ENCODE results near the gene YARS2. TPM values are rescaled to one million over a fixed set of nuclear protein-coding genes. Genes with fewer than 3 reads are reported as not detected.

The YARS2 gene
- total and polyA plus RNA-seq, 9 of the 15 experiments (the other 6 are each of a cell fraction or from before 2014, with no cell fraction given) = 15.2 to 40.9 (median 28.7) TPM

DNA sequence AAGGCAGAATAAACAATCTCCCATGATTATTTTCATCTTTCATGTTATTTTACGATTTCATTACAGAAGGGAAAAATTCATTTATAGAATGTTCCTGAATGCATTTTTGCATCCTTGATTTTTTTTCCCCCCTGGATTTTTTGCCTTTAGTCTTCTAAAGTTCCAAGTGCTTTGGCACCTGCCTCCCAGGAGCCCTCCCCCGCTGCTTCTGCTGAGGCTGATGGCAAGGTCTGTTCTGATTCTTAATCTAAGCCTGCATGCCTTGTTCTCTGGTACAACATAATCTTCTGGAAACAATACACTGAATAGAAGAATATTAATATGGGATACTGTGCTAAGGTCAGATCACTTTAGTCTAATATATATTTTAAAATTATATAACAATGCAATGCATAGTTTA, 18.0 kb downstream of the YARS2 start:
- Histone ChIP-seq H4K20me1 (replicated peaks; ENCODE audit: control insufficient read depth, insufficient read depth, low read length) (no peaks in the 10 kb centered on the region), H3K79me2 (ENCODE audit: control insufficient read depth, insufficient read depth, low read length) (no peaks in the 10 kb centered on the region), H3K4me3 (no peak overlapping the region), H3K9me3 (replicated peaks; ENCODE audit: control insufficient read depth, insufficient read depth, low read depth, low read length) (no peaks in the 10 kb centered on the region), H3K4me2 (ENCODE audit: insufficient read depth, low read length) (no peak overlapping the region), H3K27me3 (ENCODE audit: control insufficient read depth in 2 of 2, insufficient read depth in 2 of 2, low read length in 2 of 2) (no peaks in the 10 kb centered on the region), H2AFZ (ENCODE audit: low read depth, low read length) (no peak overlapping the region), H3K27ac (ENCODE audit: extremely low read depth, low read depth, low read length) (no peak overlapping the region), H3K4me1 (replicated peaks in 1 of 2; ENCODE audit: control insufficient read depth in 2 of 2, insufficient read depth in 2 of 2, low read length in 2 of 2) (no peaks in the 10 kb centered on the region), H3K9me1 (ENCODE audit: control insufficient read depth, insufficient read depth, low read length) (no peaks in the 10 kb centered on the region), H3K36me3 (ENCODE audit: control insufficient read depth, insufficient read depth, low read length) (peaks cover 87% of the 10 kb centered on the region; the same call in 2 of the 3 replicates), H3K9ac (ENCODE audit: insufficient read depth in 1 of 2, low read depth in 2 of 2, low read length in 2 of 2) (no peak overlapping the region)
- no peak for ATAC-seq
- WGBS (ENCODE audit: insufficient coverage, low coverage, missing lambda C conversion rate) = 83% methylated on average over 2 of the region's 2 CpGs
- intact Hi-C loops (cut with micrococcal nuclease) (loop anchor here (5.0 kb wide), 1 partner anchor 280 kb away; no protein-coding TSS in a partner anchor), in situ Hi-C loops (cut with MboI) (no loop called here)
- no peak for FAIRE-seq
- TF ChIP-seq PTTG1 (tag; IDR thresholded peaks at IDR 0.05; ENCODE audit: low read depth) = no peak
- TF ChIP-seq MBD1 (CRISPR knock-in tag; IDR thresholded peaks at IDR 0.05) = no peak
- no peak for TF ChIP-seq ZNF121 (CRISPR knock-in tag; conservative IDR thresholded peaks at IDR 0.05)
- TF ChIP-seq ZFP30 (CRISPR knock-in tag; IDR thresholded peaks at IDR 0.05; ENCODE audit: borderline replicate concordance) = no peak
- TF ChIP-seq HEY1 (CRISPR knock-in tag; IDR thresholded peaks at IDR 0.05; ENCODE audit: borderline replicate concordance) = no peak
- TF ChIP-seq NCOA4 (IDR thresholded peaks at IDR 0.05; ENCODE audit: partially characterized antibody) = no peak
- no peak for TF ChIP-seq KAT7 (CRISPR knock-in tag; IDR thresholded peaks at IDR 0.05; ENCODE audit: borderline replicate concordance)
- TF ChIP-seq HSF4 (CRISPR knock-in tag; IDR thresholded peaks at IDR 0.05; ENCODE audit: borderline replicate concordance) = no peak
- no peak for TF ChIP-seq ZNF282 (CRISPR knock-in tag; IDR thresholded peaks at IDR 0.05)
- TF ChIP-seq ZBTB9 (CRISPR knock-in tag; IDR thresholded peaks at IDR 0.05) = no peak
- no peak for TF ChIP-seq ZBTB8A (IDR thresholded peaks at IDR 0.05; ENCODE audit: partially characterized antibody)
- TF ChIP-seq PURB (CRISPR knock-in tag; IDR thresholded peaks at IDR 0.05; ENCODE audit: low read depth) = no peak
- no peak for TF ChIP-seq HMGXB4 (CRISPR knock-in tag; IDR thresholded peaks at IDR 0.05)
- TF ChIP-seq NFXL1 (CRISPR knock-in tag; IDR thresholded peaks at IDR 0.05) = no peak
- TF ChIP-seq, protein P1, sequence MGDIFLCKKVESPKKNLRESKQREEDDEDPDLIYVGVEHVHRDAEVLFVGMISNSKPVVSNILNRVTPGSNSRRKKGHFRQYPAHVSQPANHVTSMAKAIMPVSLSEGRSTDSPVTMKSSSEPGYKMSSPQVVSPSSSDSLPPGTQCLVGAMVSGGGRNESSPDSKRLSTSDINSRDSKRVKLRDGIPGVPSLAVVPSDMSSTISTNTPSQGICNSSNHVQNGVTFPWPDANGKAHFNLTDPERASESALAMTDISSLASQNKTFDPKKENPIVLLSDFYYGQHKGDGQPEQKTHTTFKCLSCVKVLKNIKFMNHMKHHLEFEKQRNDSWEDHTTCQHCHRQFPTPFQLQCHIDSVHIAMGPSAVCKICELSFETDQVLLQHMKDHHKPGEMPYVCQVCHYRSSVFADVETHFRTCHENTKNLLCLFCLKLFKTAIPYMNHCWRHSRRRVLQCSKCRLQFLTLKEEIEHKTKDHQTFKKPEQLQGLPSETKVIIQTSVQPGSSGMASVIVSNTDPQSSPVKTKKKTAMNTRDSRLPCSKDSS (IDR thresholded peaks at IDR 0.05; ENCODE audit: low read depth, partially characterized antibody) = no peak
- no peak for DNase-seq (ENCODE audit: extremely low read depth in 1 of 4, low spot score in 3 of 4)
- ChIA-PET POLR2A (interaction anchor here (0.7 to 1.1 kb wide), 2 partner anchors 12 to 18 kb away, joined by 3 to 4 read pairs; partner anchors contain the start of gene YARS2), CTCF (ENCODE audit: low intra/inter-chr PET ratio) (interaction anchor here (0.7 kb wide), 1 partner anchor 727 kb away, joined by 3 read pairs; no protein-coding TSS in a partner anchor)
- no TSS peak for BruUV-seq (replicated peaks)

Data from K562 (cell line).